Measurements from ENCODE around the gene TPT1.
"Not testable (repeated sequence)": the region's sequence is repeated elsewhere in the genome, so short reads cannot be mapped to it uniquely, and the experiment has no call there.

The TPT1 gene

GRCh38 chr13:45365558-45365885 lies 24.5 kb upstream of the TPT1 start:
- no peak for DNase-seq

GRCh38 chr13:45364876-45365557 lies 24.0 kb upstream of the TPT1 start:
- no peak for DNase-seq

GRCh38 chr13:45362939-45363338 lies 22.0 kb upstream of the TPT1 start:
- DNase-seq: no peak

- no peak for DNase-seq
Observed at GRCh38 chr13:45361596-45362206, 20.7 kb upstream of the TPT1 start.

- DNase-seq: no peak
Observed at GRCh38 chr13:45356966-45357672, 16.1 kb upstream of the TPT1 start.

- DNase-seq: no peak
Observed at GRCh38 chr13:45353895-45354294, 12.9 kb upstream of the TPT1 start.

GRCh38 chr13:45352031-45352430 lies 11.0 kb upstream of the TPT1 start:
- no peak for DNase-seq

- no peak for DNase-seq
Observed at GRCh38 chr13:45350152-45350551, 9.2 kb upstream of the TPT1 start.

GRCh38 chr13:45349438-45349837 lies 8.5 kb upstream of the TPT1 start:
- DNase-seq: no peak

GRCh38 chr13:45344064-45344463 lies 3.1 kb upstream of the TPT1 start:
- DNase-seq: not testable (repeated sequence)

GRCh38 chr13:45343102-45343501 lies 2.1 kb upstream of the TPT1 start:
- DNase-seq: not testable (repeated sequence)

- DNase-seq: not testable (repeated sequence)
Observed at GRCh38 chr13:45342668-45343067, 1.7 kb upstream of the TPT1 start.

- no peak for DNase-seq
Observed at GRCh38 chr13:45341799-45342500, 967 bp upstream of the TPT1 start.

GRCh38 chr13:45340422-45341033 lies 455 bp downstream of the TPT1 start:
- DNase-seq: peak; percentile 80

- DNase-seq: peak; percentile 61
Observed at GRCh38 chr13:45339867-45340266, 1.1 kb downstream of the TPT1 start.

GRCh38 chr13:45339399-45339798 lies 1.6 kb downstream of the TPT1 start:
- no peak for DNase-seq

GRCh38 chr13:45337803-45338202 lies 3.2 kb downstream of the TPT1 start:
- DNase-seq: no peak

- DNase-seq: no peak
Observed at GRCh38 chr13:45337395-45337794, 3.6 kb downstream of the TPT1 start.

- no peak for DNase-seq
Observed at GRCh38 chr13:45336025-45336800, 4.8 kb downstream of the TPT1 start.

- DNase-seq: no peak
Observed at GRCh38 chr13:45335397-45336024, 5.5 kb downstream of the TPT1 start.

GRCh38 chr13:45333977-45334922 lies 6.7 kb downstream of the TPT1 start:
- no peak for DNase-seq
